ENCODE data around the gene AP4B1.
A peak's percentile ranks its signal among the peaks of the same experiment; 100 is the strongest.

AP4B1 gene

DNA sequence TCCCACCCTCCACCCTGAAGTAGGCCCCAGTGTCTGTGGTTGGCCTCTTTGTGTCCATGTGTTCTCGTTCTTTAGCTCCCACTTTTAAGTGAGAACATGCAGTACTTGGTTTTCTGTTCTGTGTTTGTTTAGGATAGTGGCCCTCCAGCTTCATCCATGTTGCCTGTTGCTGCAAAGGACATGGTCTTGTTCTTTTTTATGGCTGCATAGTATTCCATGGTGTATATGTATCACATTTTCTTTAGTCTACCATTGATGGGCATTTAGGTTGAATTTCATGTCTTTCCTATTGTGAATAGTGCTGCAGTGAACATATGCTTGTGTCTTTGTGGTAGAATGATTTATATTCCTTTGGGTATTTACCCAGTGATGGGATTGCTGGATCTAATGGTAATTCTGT lies 30.6 kb upstream of the AP4B1 start:
- no peaks in the 10 kb centered on the region for H3K36me3 ChIP-seq
- peaks cover 95 to 99% of the 10 kb centered on the region in 2 experiments for H3K4me1 ChIP-seq (ENCODE audit: control insufficient read depth in 1 of 2, insufficient read depth in 1 of 2, low read depth in 1 of 2, low read length in 1 of 2)
- TF ChIP-seq, protein P1, sequence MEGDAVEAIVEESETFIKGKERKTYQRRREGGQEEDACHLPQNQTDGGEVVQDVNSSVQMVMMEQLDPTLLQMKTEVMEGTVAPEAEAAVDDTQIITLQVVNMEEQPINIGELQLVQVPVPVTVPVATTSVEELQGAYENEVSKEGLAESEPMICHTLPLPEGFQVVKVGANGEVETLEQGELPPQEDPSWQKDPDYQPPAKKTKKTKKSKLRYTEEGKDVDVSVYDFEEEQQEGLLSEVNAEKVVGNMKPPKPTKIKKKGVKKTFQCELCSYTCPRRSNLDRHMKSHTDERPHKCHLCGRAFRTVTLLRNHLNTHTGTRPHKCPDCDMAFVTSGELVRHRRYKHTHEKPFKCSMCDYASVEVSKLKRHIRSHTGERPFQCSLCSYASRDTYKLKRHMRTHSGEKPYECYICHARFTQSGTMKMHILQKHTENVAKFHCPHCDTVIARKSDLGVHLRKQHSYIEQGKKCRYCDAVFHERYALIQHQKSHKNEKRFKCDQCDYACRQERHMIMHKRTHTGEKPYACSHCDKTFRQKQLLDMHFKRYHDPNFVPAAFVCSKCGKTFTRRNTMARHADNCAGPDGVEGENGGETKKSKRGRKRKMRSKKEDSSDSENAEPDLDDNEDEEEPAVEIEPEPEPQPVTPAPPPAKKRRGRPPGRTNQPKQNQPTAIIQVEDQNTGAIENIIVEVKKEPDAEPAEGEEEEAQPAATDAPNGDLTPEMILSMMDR (IDR thresholded peaks at IDR 0.05), result no peak
- H3K27ac ChIP-seq, result peak overlapping the region; percentile 95
- no peak overlapping the region for H3K4me3 ChIP-seq (ENCODE audit: low read depth in 1 of 2, low read length in 1 of 2)
- no peaks in the 10 kb centered on the region for H3K27me3 ChIP-seq
- no peaks in the 10 kb centered on the region for H3K9me3 ChIP-seq

DNA sequence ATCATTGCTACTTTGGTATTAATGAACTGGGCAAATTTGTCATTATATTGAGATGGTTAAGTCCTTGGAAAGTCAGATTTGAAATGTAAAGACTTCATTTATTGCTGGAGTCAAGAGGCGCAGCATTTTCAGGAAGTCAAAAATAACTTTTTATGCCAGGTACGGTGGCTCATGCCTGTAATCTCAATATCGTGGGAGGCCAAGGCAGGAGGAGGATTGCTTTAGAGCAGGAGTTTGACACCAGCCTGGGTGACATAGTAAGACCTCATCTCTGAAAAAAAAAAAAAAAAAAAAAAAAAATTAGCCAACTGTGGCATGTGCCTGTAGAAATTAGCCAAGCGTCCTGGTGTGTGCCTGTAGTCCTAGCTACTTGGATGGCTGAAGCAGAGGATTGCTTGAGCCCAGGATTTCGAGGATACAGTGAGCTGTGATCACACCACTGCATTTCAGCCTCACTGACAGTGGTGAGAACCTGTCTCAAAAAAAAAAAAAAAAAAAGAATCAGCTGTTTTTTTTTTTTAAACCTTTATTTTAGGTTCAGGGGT lies 30.0 kb upstream of the AP4B1 start:
- no peaks in the 10 kb centered on the region for H3K36me3 ChIP-seq
- H3K27me3 ChIP-seq, result no peaks in the 10 kb centered on the region
- H3K4me1 ChIP-seq (ENCODE audit: control insufficient read depth in 1 of 2, insufficient read depth in 1 of 2, low read depth in 1 of 2, low read length in 1 of 2), result peaks cover 89 to 94% of the 10 kb centered on the region in 2 experiments
- H3K9me3 ChIP-seq, result no peaks in the 10 kb centered on the region
- peak overlapping the region; percentile 95 for H3K27ac ChIP-seq
- TF ChIP-seq, protein P1 (IDR thresholded peaks at IDR 0.05), result no peak
- no peak overlapping the region for H3K4me3 ChIP-seq (ENCODE audit: low read depth in 1 of 2, low read length in 1 of 2)

DNA sequence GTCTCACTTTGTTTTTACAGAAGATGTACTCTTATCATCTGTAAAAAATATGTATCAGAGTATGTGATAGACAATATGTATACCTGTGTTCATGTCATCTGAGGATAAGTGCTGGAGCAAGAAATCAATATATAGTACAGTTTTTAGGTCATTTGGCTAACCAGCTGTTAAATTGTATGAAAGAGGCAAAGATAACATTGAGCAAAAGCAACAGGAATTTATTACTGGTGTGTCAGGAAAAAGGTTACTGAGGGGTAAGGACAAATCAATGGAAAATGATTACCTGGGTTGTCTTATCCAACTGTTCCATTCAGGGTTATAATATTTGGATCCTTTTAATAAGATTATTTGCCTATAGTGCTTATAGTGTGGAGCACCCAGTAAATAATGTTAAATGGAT lies 29.4 kb upstream of the AP4B1 start:
- Histone ChIP-seq H3K4me3 (ENCODE audit: low read depth in 1 of 2, low read length in 1 of 2) (peak overlapping the region in 1 of 2 experiments; percentile 4), H3K27me3 (no peaks in the 10 kb centered on the region), H3K4me1 (ENCODE audit: control insufficient read depth in 1 of 2, insufficient read depth in 1 of 2, low read depth in 1 of 2, low read length in 1 of 2) (peaks cover 87 to 89% of the 10 kb centered on the region in 2 experiments), H3K9me3 (no peaks in the 10 kb centered on the region), H3K27ac (peak overlapping the region; percentile 95), H3K36me3 (no peaks in the 10 kb centered on the region)
- TF ChIP-seq, protein P1 (IDR thresholded peaks at IDR 0.05), result no peak

DNA sequence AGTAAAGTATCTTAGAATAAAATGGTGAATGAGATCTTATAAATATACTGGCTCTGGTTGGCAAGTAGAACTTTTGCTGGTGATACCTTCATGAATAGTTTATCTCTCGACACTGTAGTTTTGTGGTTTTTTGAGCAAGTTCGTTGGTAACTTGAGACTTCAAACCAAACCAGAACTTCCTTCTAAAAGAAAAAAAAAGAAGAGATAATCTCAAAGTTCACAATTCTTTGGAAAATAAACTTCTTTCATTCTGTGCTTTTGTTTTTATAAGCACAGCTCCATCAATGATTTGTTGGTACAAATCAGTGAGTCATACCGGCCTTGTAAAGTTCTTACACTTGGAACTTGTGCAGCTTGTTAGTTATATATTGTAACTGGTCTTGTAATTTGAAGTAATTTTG lies 26.9 kb upstream of the AP4B1 start:
- Histone ChIP-seq H3K4me1 (ENCODE audit: control insufficient read depth in 1 of 2, insufficient read depth in 1 of 2, low read depth in 1 of 2, low read length in 1 of 2) (peaks cover 73 to 74% of the 10 kb centered on the region in 2 experiments), H3K36me3 (no peaks in the 10 kb centered on the region), H3K9me3 (no peaks in the 10 kb centered on the region), H3K27me3 (no peaks in the 10 kb centered on the region), H3K4me3 (ENCODE audit: low read depth in 1 of 2, low read length in 1 of 2) (peak overlapping the region; percentile 87 to 97), H3K27ac (peak overlapping the region; percentile 95)
- TF ChIP-seq, protein P1 (IDR thresholded peaks at IDR 0.05), result no peak

DNA sequence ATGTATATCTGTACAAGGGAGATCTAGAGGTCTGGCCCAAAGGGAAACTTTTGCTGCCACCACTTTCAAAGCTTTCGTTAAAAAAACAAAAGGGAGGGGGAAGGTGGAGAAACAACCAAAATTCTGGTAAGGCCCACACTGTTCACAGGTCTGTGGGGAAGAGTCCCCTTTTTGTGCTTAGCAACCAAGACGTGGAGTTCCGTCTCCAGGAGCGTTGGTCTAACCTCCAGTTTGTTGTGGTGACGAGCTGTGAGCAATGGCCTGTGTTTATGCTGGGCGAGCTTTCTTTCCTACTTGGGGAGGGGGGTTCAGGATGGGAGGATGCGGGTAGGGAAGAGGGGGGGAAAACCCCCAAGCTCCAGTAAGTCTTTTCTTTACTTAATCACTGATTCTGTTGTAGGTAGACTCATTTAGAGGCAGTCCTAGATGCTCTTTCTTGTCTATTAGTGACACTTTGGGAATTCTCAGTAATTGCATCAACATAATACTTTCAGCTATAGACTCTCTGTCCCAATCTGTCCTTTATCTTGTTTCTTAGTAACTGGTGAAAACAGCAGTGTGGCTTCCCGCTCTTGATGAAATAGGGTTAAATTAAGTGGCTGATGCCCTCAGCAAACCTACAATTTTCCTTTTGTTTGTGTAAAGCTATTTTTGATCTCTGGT lies 26.0 kb upstream of the AP4B1 start:
- H3K4me1 ChIP-seq (ENCODE audit: control insufficient read depth in 1 of 2, insufficient read depth in 1 of 2, low read depth in 1 of 2, low read length in 1 of 2), result peaks cover 66% of the 10 kb centered on the region in 2 experiments
- peak overlapping the region; percentile 95 for H3K27ac ChIP-seq
- TF ChIP-seq, protein P1 (IDR thresholded peaks at IDR 0.05), result no peak
- H3K9me3 ChIP-seq, result no peaks in the 10 kb centered on the region
- no peaks in the 10 kb centered on the region for H3K36me3 ChIP-seq
- H3K4me3 ChIP-seq (ENCODE audit: low read depth in 1 of 2, low read length in 1 of 2), result peak overlapping the region; percentile 87 to 97
- H3K27me3 ChIP-seq, result no peaks in the 10 kb centered on the region
